T-helper 9 cell (primary cell): ENCODE results near the gene AKTIP.
"Not testable (repeated sequence)": the region's sequence is repeated elsewhere in the genome, so short reads cannot be mapped to it uniquely, and the experiment has no call there.

Experiments used
- DNase-seq: peaks from one replicate; pipeline ENCODE4 v3.0.0-alpha.2; 2020

The AKTIP gene

DNA sequence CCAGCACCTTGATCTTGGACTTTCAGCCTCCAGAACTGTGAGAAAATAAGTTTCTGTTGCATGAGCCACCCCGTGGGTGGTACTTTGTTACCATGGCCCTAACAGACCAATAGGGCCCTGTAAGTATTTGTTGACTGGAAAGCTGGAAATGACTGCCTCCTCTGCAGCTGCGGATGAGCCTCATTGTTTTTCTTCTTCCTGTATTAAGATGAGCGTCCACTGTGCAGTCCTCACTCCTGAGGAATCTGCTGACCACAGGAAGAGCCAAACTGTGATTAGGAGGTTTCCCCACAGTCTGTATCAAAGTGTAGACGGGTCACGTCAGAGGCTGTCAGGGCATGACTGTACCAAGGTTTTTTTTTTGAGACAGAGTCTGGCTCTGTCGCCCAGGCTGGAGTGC lies 12.2 kb upstream of the AKTIP start:
- no peak for DNase-seq

DNA sequence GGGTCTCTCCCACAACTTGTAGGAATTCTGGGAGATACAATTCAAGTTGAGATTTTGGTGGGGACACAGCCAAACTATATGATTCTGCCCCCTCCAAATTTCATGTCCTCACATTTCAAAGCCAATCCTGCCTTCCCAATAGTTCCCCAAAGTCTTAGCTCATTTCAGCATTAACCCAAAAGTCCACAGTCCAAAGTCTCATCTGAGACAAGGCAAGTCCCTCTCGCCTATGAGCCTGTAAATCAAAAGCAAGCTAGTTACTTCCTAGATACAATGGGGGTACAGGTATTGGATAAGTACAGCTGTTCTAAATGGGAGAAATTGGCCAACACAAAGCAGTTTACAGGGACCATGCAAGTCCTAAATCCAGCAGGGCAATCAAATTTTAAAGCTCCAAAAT lies 9.8 kb upstream of the AKTIP start:
- DNase-seq: not testable (repeated sequence)

DNA sequence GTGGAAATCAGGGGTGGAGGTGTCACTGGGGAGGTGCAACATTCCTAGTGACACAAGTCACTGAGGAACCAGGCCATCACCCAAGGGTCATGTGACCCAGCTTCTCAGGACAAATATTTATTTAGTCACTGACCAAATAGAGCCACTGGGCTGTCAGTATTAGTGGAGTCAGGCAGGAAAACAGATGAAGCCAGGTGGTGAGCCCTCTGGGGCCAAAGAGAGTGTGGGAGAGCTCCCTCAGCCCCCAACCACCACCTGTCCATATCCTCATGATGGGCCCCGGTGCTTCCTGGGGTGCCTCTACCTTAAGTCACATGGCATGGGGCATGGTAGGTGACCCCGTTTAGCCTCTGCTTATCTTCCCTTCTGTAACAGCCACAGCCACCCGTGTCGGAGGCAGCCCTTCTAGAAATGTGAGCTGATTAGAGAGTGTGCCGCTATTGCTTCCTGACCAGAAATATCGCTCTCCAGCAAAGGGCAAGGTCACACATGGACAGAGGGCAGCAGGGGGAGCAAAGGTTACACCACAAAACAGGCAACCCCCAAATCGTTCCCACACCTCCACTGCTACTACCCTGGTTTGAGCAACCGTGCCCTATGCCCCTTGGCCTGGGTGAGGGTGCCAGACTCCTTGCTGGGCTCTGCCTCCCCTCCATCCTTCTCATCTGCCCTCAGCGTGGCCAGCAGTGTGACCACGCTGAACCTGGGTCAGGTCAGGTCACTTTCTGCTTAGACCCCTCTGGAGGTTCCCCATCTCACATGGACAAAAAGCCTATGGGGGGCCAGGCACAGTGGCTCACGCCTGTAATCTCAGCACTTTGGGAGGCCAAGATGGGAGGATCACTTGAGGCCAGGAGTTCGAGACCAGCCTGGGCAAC lies 8.6 kb upstream of the AKTIP start:
- no peak for DNase-seq

DNA sequence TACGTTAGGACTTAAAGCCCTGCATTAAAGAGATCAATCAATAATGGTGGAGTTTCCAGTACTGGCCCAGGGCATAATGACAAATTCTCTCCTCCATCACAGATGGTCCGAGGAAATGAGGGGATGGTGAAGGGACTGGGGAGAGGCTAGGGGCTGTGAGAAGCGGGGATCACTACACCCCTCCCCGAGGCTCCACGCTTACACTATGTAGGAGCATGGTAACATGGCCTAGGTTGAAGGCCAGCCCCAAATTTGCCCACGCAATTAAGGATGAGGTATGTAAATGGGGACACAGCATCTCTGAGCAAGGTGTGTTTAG lies 8.0 kb upstream of the AKTIP start:
- DNase-seq: no peak

DNA sequence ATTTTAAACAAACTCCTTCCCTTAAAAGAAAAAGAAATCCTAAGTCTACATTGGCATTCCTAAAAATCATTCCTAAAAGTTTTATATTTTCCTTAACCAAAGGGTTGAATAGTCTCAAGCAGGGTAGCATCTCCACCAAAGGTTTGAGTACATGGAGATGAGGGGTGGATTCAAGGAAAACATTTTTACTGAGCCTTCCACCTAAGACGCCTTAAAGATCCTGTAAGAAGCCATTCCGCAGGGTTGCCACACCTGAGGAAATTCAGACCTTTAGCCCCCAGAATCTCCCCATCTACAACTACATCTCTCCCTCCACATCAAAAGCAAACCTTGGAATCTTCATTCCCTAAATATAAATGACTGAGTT lies 7.7 kb upstream of the AKTIP start:
- no peak for DNase-seq

DNA sequence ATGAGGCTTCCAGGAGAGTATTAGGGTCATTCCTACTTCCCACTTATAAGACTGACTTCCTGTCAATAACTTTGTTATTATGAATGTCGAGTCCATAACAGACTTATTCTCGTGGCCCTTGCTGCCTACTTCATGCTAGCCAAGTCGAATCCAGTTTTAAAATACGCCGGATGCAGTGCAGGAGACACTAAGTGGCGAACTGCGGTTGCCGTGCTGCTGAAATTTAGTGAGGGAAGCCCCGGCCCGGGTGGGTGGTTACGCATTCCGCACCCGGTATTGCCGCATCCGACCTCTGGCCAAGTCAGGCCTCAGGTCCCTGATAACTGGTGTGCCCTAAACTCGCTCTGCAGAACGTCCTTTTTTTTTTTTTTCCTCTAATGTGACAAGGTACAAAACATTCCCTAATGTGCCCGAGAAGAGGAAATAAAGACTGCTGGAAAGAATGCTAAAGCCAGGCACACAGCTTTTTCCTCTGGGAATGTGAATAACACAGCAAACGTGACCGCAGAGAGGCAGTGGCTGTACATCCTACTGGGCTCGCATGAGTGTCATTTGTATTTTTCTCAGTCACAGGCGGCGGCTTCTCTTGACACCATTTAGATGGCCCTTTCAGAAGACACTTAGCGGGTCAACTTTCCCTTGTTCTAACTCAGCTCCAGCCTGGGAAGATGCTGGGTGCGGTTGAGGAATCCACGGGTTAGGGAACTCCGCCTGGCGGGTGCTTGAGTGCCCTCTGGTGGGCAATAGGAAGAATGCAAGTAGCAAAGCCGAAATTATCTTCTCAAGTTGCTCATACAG lies 7.1 kb upstream of the AKTIP start:
- DNase-seq: peak; percentile 43

DNA sequence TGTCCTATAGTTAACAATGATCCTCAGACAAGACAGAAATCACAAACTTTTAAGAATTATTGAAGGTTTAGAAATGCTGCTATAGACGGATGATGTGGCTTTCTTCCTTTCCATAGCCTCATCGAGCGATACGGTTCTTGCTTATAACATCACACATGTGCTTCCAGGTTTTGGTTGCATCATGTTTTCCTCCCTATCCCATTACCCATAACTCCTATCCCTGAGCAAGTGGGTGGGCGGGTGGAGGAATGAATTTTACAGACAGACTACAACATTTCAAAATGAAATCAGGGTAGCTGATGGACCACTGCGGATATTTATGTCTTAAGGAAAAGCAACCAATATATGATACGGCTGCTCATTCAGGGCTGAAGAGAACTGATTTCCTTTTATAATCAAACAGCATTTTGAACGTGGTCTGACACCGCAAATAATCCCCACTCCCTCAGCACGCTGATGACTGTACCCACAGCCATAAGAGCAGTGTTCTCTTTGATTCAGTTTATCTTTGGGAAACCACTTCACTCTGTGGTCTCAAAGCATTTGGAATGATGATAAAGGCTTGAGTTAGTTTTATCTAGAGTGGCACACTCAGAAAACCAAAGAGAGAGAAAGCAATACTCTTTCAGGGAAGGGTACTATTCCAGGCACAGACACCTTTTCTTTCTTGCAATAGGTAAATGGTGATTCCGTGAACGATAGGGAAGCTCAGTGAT lies 4.6 kb upstream of the AKTIP start:
- no peak for DNase-seq

DNA sequence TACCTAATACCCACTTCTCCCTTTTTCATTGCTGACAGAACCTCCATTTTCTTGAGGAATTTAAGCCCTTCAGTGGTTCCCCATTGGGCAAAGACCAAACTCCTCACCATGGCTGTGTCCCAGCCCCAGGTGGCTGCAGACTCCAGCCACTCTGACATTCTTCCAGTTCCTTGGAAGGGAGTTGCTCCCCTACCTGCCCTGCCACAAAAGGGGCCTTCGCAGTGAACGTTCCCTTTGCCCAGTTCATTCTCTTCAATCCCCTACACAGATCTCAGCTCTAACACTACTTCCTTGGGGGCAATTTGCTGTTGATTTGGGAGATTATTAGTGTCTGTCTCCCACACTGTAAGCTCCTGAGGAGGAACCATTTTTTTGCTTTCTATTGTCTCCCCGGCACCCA lies 3.2 kb upstream of the AKTIP start:
- DNase-seq: no peak

DNA sequence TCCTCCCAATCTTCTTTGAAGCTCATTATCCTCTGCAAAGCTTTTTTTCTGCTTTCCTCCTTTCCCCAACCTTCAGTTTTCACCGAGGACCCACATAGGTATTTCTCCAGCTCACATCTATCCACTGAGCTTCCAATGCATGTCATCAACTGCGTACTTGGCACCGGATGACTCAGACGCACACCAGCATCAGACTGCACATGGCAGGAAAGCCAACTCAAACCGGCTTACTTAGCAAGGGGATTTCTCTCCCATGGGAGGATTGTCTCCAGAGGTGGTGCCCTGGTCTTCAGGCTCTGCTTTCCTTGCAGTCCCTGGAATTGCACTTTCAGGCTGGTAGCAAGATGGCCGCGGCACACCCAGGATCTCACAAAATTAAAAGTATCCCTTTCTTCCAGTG lies 1.7 kb upstream of the AKTIP start:
- no peak for DNase-seq

DNA sequence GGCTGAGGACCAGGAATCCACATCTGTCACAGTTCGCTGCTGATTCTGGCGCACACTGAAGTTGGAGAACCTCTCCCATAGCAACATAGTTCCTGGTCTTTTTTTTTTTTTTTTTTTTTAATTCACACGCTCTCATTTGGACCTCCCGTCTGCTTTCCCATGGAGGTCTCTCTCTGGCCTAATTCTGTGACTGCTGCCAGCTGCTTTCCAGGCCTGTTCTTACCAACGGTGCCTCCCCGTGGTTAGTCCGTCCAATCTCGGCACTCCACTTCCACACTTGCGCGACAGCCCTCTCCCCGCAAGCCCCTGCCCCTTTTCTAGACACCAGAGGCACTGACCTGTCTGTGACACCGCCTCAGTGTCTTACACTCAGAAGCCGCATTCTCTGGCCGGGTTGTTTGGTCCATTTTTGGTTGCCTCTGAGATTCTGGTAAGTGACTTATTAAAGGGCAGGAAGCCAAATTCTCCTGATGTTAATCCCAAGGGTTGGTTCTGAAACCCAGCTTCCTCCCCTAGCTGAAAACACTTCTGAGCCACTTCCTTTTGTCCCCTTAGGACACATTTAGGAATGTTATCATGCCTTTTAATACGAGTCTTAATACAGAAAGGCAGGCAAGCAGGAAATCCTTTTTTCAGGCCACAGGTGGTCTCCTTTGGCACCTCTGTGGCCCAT lies 1.1 kb upstream of the AKTIP start:
- DNase-seq: no peak

DNA sequence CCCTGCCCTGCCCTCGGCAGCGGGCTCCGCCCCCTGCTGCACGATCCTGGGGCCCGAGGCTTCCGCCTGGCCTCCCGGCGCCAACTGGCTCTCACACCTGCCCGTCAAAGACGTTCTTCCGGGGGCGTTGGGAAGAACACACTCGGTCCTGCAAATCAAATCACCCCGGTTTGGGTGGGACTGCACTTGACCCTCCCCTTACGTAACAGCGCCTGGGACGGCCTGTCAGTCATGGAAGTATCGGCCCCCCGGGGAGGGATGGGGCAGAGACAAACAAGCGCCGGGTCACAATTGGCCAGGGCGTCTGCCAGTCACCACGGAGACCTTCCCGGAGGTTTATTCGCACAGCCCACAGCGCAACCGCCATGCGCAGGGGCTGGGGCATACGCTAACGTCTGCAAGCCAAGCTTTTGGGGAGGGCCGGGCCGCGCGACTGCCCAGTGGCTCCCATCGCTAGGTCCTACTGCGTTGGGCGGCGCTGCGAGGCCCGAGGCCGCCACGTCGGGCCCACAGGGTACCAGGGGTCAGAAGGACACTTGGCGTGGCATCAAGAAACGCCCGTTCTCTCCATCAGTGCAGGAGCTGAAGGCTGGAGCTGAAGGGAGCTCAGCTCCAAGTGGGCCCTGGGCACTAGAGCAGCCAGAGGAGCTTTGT lies 388 bp upstream of the AKTIP start:
- peak; percentile 99 for DNase-seq

DNA sequence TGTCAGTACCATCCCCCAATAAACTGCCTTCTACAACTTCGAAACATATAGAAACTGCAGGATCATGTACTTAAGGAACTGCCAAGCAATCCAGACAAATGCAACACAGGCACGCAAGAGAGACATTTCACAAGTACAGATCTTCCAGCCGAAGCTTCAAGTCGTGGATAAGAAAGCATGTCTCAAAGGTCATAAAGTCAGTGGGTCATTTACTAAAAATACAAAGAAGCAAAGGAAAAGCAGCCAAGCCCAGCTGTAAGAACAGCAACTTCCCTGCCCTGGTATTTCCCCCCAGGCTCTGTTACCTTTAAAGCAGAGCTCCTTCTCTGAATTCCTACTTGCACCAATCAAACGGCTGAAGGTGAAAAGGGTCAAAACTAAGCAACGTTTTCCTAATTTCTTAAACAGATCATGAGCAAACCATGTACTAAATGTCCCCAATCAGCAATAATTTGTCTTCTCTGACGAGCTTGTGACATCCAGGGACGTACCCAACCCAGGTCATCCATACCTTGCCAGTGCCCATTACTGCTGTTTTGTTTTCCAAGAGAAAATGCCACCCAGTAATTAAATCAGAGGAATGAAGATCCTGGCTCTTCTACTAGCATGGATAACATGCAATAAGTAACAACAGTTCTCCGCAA lies 1.7 kb downstream of the AKTIP start:
- DNase-seq: no peak

DNA sequence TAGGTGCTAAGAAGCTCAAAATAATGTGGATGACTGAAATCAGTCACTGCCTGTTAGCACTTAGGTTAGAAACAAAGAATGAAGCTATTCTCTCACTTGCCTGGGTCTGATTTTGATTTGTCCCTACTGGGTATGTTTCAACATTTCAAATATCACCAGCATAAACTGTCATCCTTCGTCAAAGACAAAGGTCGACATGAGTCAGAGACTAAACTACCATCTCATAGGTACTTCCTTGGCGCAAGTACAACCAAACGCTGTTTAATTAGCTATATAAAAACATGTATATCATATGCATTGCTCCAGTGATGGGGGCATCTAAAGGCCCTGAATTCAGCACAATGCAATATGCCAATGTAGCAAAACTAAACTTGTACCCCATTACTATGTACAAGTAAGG lies 4.0 kb downstream of the AKTIP start:
- no peak for DNase-seq

DNA sequence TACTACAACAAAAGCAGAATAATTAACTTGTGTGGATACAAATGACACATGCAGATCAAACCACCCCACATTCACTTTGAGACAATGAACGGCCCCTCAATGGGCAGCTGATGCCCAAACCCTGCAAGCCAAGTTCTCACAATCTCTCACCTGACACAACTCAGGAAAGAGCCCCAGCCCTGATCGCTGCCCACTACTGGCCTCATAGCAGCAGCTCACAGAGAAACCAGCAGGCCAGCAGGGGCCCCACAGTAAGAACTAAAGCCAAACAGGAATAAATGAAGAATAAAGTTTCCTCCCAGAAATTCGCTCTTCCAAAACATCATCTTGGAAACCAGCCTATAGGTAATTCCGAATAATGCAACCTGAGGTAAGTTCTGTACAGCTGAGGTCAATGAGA lies 7.7 kb downstream of the AKTIP start:
- DNase-seq: no peak

DNA sequence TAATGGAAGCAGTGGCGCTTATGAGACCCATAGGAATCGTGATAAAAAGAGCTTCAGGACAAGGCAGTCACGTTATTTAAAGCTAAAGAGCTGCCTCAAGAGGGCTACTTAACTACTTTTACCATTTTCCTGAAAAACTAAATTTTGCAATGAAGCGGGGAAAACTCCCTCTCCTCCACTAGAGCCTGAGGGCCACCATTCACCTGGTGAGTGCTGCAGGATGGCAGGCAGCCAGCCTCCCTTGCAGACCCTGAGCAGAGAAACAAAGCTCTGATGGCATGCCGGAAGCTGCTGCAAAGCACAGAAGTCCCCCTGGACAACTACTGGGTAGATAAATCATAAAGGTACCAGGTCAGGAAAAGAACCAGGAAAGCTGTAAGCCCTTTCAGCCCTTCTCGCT lies 8.4 kb downstream of the AKTIP start:
- DNase-seq: no peak

DNA sequence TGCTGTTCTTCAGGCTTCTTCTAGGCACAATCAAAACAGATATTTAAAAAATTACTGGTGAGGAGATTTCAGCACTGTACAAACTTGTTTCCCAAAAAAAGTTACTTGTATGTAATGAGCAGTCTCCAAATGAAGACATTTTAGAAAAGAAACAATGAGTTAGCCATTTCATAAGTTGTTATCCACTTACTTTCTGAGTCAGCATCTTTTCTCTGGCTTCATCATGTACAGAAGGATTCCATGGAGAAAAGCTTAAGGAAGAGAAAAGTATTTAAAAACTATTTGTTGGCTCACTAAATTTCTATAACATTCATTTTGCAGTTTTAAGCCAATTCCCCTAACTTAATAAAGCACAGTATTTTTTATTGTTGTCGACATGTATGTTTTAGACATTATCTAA lies 10.5 kb downstream of the AKTIP start:
- no peak for DNase-seq

DNA sequence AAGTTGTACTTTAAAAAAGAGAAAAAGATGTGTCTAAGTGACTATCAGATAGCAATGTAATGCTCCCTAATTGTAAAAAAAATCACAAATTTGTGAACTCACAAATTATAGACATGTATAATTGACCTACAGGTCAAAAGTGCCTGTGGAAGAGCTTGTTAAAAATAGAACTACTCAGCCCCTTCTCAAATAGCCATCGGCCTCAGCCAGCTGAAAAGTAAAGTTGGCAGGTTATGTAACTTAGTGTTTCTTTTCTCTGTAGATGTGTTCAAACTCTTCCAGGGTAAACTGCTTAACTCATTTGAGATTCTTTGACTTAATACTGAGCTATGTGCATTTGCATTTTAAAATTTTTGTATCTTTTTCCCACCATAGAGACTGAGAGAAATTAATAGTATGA lies 13.3 kb downstream of the AKTIP start:
- DNase-seq: no peak

DNA sequence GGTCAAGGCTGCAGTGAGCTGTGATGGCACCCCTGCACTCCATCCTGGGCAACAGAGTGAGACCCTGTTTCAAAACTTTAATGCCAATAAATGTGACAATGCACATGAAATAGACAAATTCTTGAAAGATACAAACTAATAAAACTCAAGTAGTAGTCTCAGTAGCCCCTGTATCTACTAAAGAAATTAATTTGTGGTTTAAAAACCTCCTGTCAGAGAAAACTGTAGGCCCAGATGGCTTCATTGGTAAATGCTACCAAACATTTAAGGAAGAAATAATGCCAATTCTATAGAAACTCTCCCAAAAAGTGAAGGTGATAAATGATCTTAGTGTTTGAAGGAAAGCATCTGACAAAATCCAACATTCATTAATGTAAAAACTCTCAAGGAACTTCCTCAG lies 16.8 kb downstream of the AKTIP start:
- no peak for DNase-seq

DNA sequence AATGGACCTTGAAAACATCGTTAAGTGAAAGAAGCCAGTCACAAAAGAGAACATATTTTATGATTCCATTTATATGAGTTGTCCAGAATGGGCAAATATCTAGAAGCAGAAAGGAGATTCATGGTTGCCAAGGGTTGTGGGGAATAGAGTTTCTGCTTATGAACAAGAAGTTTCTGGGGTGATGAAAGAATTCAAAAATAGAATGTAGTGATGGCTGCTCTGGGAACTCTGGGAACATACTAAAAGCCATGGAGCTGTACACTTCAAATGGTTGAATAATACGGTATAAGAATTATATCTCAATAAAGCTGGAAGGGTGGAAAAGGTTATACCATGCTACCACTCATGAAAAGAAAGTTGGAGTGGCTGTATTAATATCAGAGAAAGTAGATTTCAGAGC lies 18.5 kb downstream of the AKTIP start:
- DNase-seq: no peak

DNA sequence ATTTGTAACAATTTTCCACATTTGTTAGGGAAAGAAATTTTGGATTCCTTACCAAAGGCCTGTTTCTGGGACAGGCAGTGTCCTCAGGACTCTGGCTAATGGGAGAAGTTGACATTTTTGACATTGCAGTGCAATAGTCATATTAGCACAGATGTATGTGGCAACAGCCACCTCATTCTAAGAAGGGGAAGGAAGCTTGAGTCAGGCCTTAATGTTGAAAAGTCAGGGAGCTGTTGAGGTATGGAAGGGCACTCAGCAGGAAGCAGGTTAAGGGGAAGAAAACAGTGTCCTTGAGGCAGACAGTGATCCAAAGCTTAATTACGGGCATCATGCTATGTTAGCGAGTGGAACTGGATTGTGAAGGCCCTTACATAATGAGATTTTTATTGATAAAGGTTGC lies 20.9 kb downstream of the AKTIP start:
- DNase-seq: no peak

DNA sequence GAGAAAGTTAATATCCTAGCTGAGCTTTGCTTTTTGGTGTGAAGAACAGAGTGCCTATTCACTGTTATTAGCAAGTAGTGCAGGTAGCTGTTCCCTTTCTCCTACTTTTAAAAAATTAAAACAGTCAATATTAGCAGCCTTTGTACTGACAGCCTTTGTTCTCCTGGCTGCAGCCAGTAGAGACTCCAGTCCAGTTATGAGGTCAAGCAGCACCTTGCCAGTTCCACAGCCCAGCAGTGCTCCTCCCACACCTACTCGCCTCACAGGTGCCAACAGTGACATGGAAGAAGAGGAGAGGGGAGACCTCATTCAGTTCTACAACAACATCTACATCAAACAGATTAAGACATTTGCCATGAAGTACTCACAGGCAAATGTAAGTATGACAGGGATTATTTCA lies 22.6 kb downstream of the AKTIP start:
- DNase-seq: no peak

DNA sequence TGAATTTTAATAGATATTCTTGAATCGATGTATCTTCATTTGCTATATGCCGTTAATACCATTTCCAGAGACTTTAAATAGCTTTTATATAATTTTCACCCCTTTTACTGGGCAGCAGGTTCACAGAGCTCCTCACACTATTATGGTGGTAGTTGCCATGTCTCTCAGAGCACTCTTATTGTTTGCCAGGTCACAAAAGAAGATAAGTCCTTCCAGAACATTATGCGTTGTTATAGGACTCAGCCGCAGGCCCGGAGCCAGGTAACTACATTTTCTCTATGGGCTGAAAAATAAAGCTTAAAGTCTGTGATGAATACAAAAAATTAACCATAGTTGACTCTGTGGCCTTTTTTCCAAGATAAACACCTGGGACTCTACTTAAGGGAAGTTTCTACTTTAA lies 24.0 kb downstream of the AKTIP start:
- DNase-seq: no peak
